Cardiac fibroblast (primary cell): Measurements from ENCODE around the gene ZNF423.

Experiments
- DNase-seq, 2 donors: peaks; one replicate each; pipeline versions ENCODE4 v3.0.0 to v3.0.0-alpha.2; 2010; ENCODE audit warnings: low read depth in 2 of 2
- H3K4me3 ChIP-seq, 2 donors: replicated peaks in 1 of 2; 1 replicate in 1 of 2; 2 replicates in 1 of 2; pipeline ENCODE4 v1.5.1; 2011; ENCODE audit warnings: low read depth in 2 of 2, low read length in 2 of 2, mild to moderate bottlenecking in 2 of 2, moderate library complexity in 1 of 2
- CTCF ChIP-seq: IDR thresholded peaks from one replicate; pipeline ENCODE4 v1.5.1; 2011; ENCODE audit warnings: low read depth, mild to moderate bottlenecking, low read length, inconsistent platforms

The ZNF423 gene

GRCh38 chr16:49738832-49739231 lies 117.1 kb downstream of the ZNF423 start:
- no peak overlapping the region for H3K4me3 ChIP-seq
- TF ChIP-seq CTCF = no peak
- DNase-seq = no peak

- no peak for TF ChIP-seq CTCF
- no peak for DNase-seq
- H3K4me3 ChIP-seq = no peak overlapping the region
Measured at GRCh38 chr16:49738001-49738400, 117.9 kb downstream of the ZNF423 start.

- DNase-seq = no peak
- H3K4me3 ChIP-seq = no peak overlapping the region
- no peak for TF ChIP-seq CTCF
Measured at GRCh38 chr16:49737541-49737940, 118.4 kb downstream of the ZNF423 start.

GRCh38 chr16:49734331-49734730 lies 121.6 kb downstream of the ZNF423 start:
- no peak overlapping the region for H3K4me3 ChIP-seq
- peak in 1 of 2 donors; percentile 39 for DNase-seq
- no peak for TF ChIP-seq CTCF

- no peak for TF ChIP-seq CTCF
- no peak overlapping the region for H3K4me3 ChIP-seq
- no peak for DNase-seq
Measured at GRCh38 chr16:49733313-49734009, 122.5 kb downstream of the ZNF423 start.

GRCh38 chr16:49731911-49732310 lies 124.0 kb downstream of the ZNF423 start:
- no peak for TF ChIP-seq CTCF
- H3K4me3 ChIP-seq = no peak overlapping the region
- no peak for DNase-seq

- no peak for DNase-seq
- no peak overlapping the region for H3K4me3 ChIP-seq
- no peak for TF ChIP-seq CTCF
Measured at GRCh38 chr16:49730772-49731171, 125.1 kb downstream of the ZNF423 start.
